Astrocyte of the hippocampus (primary cell): ENCODE results near the gene CEMIP.

Experiments used
- DNase-seq: peaks from one replicate; pipeline ENCODE4 v3.0.0; 2011; ENCODE audit warnings: low read depth, low spot score

CEMIP gene

GRCh38 chr15:80929225-80929624, 150.1 kb downstream of the CEMIP start:
- peak; percentile 78 for DNase-seq

- DNase-seq: peak; percentile 23
Measured at GRCh38 chr15:80929689-80930088, 150.5 kb downstream of the CEMIP start.

GRCh38 chr15:80931191-80931590, 152.0 kb downstream of the CEMIP start:
- no peak for DNase-seq

GRCh38 chr15:80931721-80932512, 152.7 kb downstream of the CEMIP start:
- no peak for DNase-seq

- no peak for DNase-seq
Measured at GRCh38 chr15:80932513-80932815, 153.3 kb downstream of the CEMIP start.

- DNase-seq: no peak
Measured at GRCh38 chr15:80932989-80933388, 153.8 kb downstream of the CEMIP start.

- peak; percentile 42 for DNase-seq
Measured at GRCh38 chr15:80934761-80935221, 155.6 kb downstream of the CEMIP start.

GRCh38 chr15:80936288-80937078, 157.3 kb downstream of the CEMIP start:
- no peak for DNase-seq

- DNase-seq: no peak
Measured at GRCh38 chr15:80937718-80938117, 158.5 kb downstream of the CEMIP start.

GRCh38 chr15:80939216-80939615, 160.0 kb downstream of the CEMIP start:
- no peak for DNase-seq

GRCh38 chr15:80940331-80940730, 161.2 kb downstream of the CEMIP start:
- DNase-seq: no peak

- no peak for DNase-seq
Measured at GRCh38 chr15:80940851-80941250, 161.7 kb downstream of the CEMIP start.

GRCh38 chr15:80942266-80942665, 163.1 kb downstream of the CEMIP start:
- DNase-seq: no peak

- no peak for DNase-seq
Measured at GRCh38 chr15:80942746-80943565, 163.8 kb downstream of the CEMIP start.

- DNase-seq: no peak
Measured at GRCh38 chr15:80944818-80945217, 165.6 kb downstream of the CEMIP start.

GRCh38 chr15:80945605-80946004, 166.4 kb downstream of the CEMIP start:
- DNase-seq: no peak

GRCh38 chr15:80946576-80946975, 167.4 kb downstream of the CEMIP start:
- DNase-seq: no peak

GRCh38 chr15:80948651-80949292, 169.6 kb downstream of the CEMIP start:
- DNase-seq: no peak

- DNase-seq: no peak
Measured at GRCh38 chr15:80949756-80950155, 170.6 kb downstream of the CEMIP start.

- DNase-seq: no peak
Measured at GRCh38 chr15:80950291-80951078, 171.3 kb downstream of the CEMIP start.

- DNase-seq: no peak
Measured at GRCh38 chr15:80951941-80952340, 172.8 kb downstream of the CEMIP start.
